ENCODE results near the gene GPR35.

The GPR35 gene

GRCh38 chr2:240631548-240632305, 6.4 kb downstream of the GPR35 start:
- no peak for TF ChIP-seq SIN3A (IDR thresholded peaks at IDR 0.05; ENCODE audit: borderline replicate concordance, insufficient read depth, low read length)
- no peak for TF ChIP-seq POLR2AphosphoS5 (IDR thresholded peaks at IDR 0.05; ENCODE audit: low read depth, low read length)
- no peak for TF ChIP-seq REST (IDR thresholded peaks at IDR 0.05; ENCODE audit: insufficient read depth in 1 of 2, low read depth in 2 of 2, low read length in 2 of 2)
- TF ChIP-seq FOXP2 (optimal IDR thresholded peaks at IDR 0.05; ENCODE audit: borderline replicate concordance, extremely low read depth, extremely low read length, insufficient read depth) = no peak
- no peak for TF ChIP-seq TAF1 (IDR thresholded peaks at IDR 0.05; ENCODE audit: borderline replicate concordance, insufficient read depth, low read length)

- TF ChIP-seq SIN3A (IDR thresholded peaks at IDR 0.05; ENCODE audit: borderline replicate concordance, insufficient read depth, low read length) = no peak
- no peak for TF ChIP-seq POLR2AphosphoS5 (IDR thresholded peaks at IDR 0.05; ENCODE audit: low read depth, low read length)
- TF ChIP-seq TAF1 (IDR thresholded peaks at IDR 0.05; ENCODE audit: borderline replicate concordance, insufficient read depth, low read length) = no peak
- no peak for TF ChIP-seq FOXP2 (optimal IDR thresholded peaks at IDR 0.05; ENCODE audit: borderline replicate concordance, extremely low read depth, extremely low read length, insufficient read depth)
- no peak for TF ChIP-seq REST (IDR thresholded peaks at IDR 0.05; ENCODE audit: insufficient read depth in 1 of 2, low read depth in 2 of 2, low read length in 2 of 2)
Observed at GRCh38 chr2:240632306-240632721, 7.0 kb downstream of the GPR35 start.

GRCh38 chr2:240635121-240635997, 10.1 kb downstream of the GPR35 start:
- TF ChIP-seq TAF1 (IDR thresholded peaks at IDR 0.05; ENCODE audit: borderline replicate concordance, insufficient read depth, low read length) (no peak), POLR2AphosphoS5 (IDR thresholded peaks at IDR 0.05; ENCODE audit: low read depth, low read length) (no peak), FOXP2 (optimal IDR thresholded peaks at IDR 0.05; ENCODE audit: borderline replicate concordance, extremely low read depth, extremely low read length, insufficient read depth) (no peak), REST (IDR thresholded peaks at IDR 0.05; ENCODE audit: insufficient read depth in 1 of 2, low read depth in 2 of 2, low read length in 2 of 2) (no peak), SIN3A (IDR thresholded peaks at IDR 0.05; ENCODE audit: borderline replicate concordance, insufficient read depth, low read length) (no peak)

- TF ChIP-seq POLR2AphosphoS5 (IDR thresholded peaks at IDR 0.05; ENCODE audit: low read depth, low read length) = no peak
- no peak for TF ChIP-seq FOXP2 (optimal IDR thresholded peaks at IDR 0.05; ENCODE audit: borderline replicate concordance, extremely low read depth, extremely low read length, insufficient read depth)
- no peak for TF ChIP-seq TAF1 (IDR thresholded peaks at IDR 0.05; ENCODE audit: borderline replicate concordance, insufficient read depth, low read length)
- no peak for TF ChIP-seq REST (IDR thresholded peaks at IDR 0.05; ENCODE audit: insufficient read depth in 1 of 2, low read depth in 2 of 2, low read length in 2 of 2)
- TF ChIP-seq SIN3A (IDR thresholded peaks at IDR 0.05; ENCODE audit: borderline replicate concordance, insufficient read depth, low read length) = no peak
Observed at GRCh38 chr2:240635998-240636547, 10.8 kb downstream of the GPR35 start.

Data from PFSK-1 (cell line).